ENCODE data around the gene LMTK3.

LMTK3 gene

GRCh38 chr19:48483301-48483700, 28.3 kb downstream of the LMTK3 start:
- Histone ChIP-seq H3K9ac (ENCODE audit: insufficient read length, low read depth) (no peak overlapping the region), H3K9me3 (ENCODE audit: insufficient read depth, low read length) (no peaks in the 10 kb centered on the region), H3K27me3 (ENCODE audit: insufficient read depth, insufficient read length) (peaks cover 6% of the 10 kb centered on the region), H3K36me3 (ENCODE audit: insufficient read depth, insufficient read length, low read length) (peaks cover 32% of the 10 kb centered on the region), H3K4me3 (ENCODE audit: insufficient read length, low read depth) (no peak overlapping the region), H3K4me1 (ENCODE audit: insufficient read depth, insufficient read length) (peaks cover 5% of the 10 kb centered on the region)
- TF ChIP-seq SUZ12 (IDR thresholded peaks at IDR 0.05; ENCODE audit: extremely low read depth, insufficient read depth, insufficient read length) (no peak), ZNF274 (IDR thresholded peaks at IDR 0.05; ENCODE audit: low read depth, low read length) (no peak), YY1 (IDR thresholded peaks at IDR 0.05; ENCODE audit: insufficient read depth, insufficient read length) (no peak)
- no peak for DNase-seq (ENCODE audit: low read depth, low spot score)

- Histone ChIP-seq H3K9ac (ENCODE audit: insufficient read length, low read depth) (no peak overlapping the region), H3K27me3 (ENCODE audit: insufficient read depth, insufficient read length) (no peaks in the 10 kb centered on the region), H3K4me1 (ENCODE audit: insufficient read depth, insufficient read length) (peaks cover 2% of the 10 kb centered on the region), H3K36me3 (ENCODE audit: insufficient read depth, insufficient read length, low read length) (peaks cover 45% of the 10 kb centered on the region), H3K4me3 (ENCODE audit: insufficient read length, low read depth) (no peak overlapping the region), H3K9me3 (ENCODE audit: insufficient read depth, low read length) (no peaks in the 10 kb centered on the region)
- TF ChIP-seq YY1 (IDR thresholded peaks at IDR 0.05; ENCODE audit: insufficient read depth, insufficient read length): no peak
- TF ChIP-seq SUZ12 (IDR thresholded peaks at IDR 0.05; ENCODE audit: extremely low read depth, insufficient read depth, insufficient read length): no peak
- TF ChIP-seq ZNF274 (IDR thresholded peaks at IDR 0.05; ENCODE audit: low read depth, low read length): no peak
- DNase-seq (ENCODE audit: low read depth, low spot score): no peak
Observed at GRCh38 chr19:48481846-48482639, 29.6 kb downstream of the LMTK3 start.

- H3K27me3 ChIP-seq (ENCODE audit: insufficient read depth, insufficient read length): no peaks in the 10 kb centered on the region
- no peaks in the 10 kb centered on the region for H3K9me3 ChIP-seq (ENCODE audit: insufficient read depth, low read length)
- peaks cover 56% of the 10 kb centered on the region for H3K36me3 ChIP-seq (ENCODE audit: insufficient read depth, insufficient read length, low read length)
- no peak overlapping the region for H3K9ac ChIP-seq (ENCODE audit: insufficient read length, low read depth)
- H3K4me1 ChIP-seq (ENCODE audit: insufficient read depth, insufficient read length): peaks cover 2% of the 10 kb centered on the region
- TF ChIP-seq YY1 (IDR thresholded peaks at IDR 0.05; ENCODE audit: insufficient read depth, insufficient read length): no peak
- DNase-seq (ENCODE audit: low read depth, low spot score): no peak
- H3K4me3 ChIP-seq (ENCODE audit: insufficient read length, low read depth): no peak overlapping the region
Observed at GRCh38 chr19:48480558-48481500, 30.8 kb downstream of the LMTK3 start.

- H3K4me3 ChIP-seq (ENCODE audit: insufficient read length, low read depth): no peak overlapping the region
- peaks cover 2% of the 10 kb centered on the region for H3K4me1 ChIP-seq (ENCODE audit: insufficient read depth, insufficient read length)
- no peaks in the 10 kb centered on the region for H3K27me3 ChIP-seq (ENCODE audit: insufficient read depth, insufficient read length)
- H3K36me3 ChIP-seq (ENCODE audit: insufficient read depth, insufficient read length, low read length): peaks cover 63% of the 10 kb centered on the region
- no peak for DNase-seq (ENCODE audit: low read depth, low spot score)
- H3K9ac ChIP-seq (ENCODE audit: insufficient read length, low read depth): no peak overlapping the region
- TF ChIP-seq ZNF274 (IDR thresholded peaks at IDR 0.05; ENCODE audit: low read depth, low read length): no peak
- no peak for TF ChIP-seq YY1 (IDR thresholded peaks at IDR 0.05; ENCODE audit: insufficient read depth, insufficient read length)
- TF ChIP-seq SUZ12 (IDR thresholded peaks at IDR 0.05; ENCODE audit: extremely low read depth, insufficient read depth, insufficient read length): no peak
- H3K9me3 ChIP-seq (ENCODE audit: insufficient read depth, low read length): no peaks in the 10 kb centered on the region
Observed at GRCh38 chr19:48480183-48480557, 31.5 kb downstream of the LMTK3 start.

- Histone ChIP-seq H3K27me3 (ENCODE audit: insufficient read depth, insufficient read length) (no peaks in the 10 kb centered on the region), H3K4me1 (ENCODE audit: insufficient read depth, insufficient read length) (peaks cover 2% of the 10 kb centered on the region), H3K4me3 (ENCODE audit: insufficient read length, low read depth) (no peak overlapping the region), H3K9me3 (ENCODE audit: insufficient read depth, low read length) (no peaks in the 10 kb centered on the region), H3K9ac (ENCODE audit: insufficient read length, low read depth) (no peak overlapping the region), H3K36me3 (ENCODE audit: insufficient read depth, insufficient read length, low read length) (peaks cover 67% of the 10 kb centered on the region)
- DNase-seq (ENCODE audit: low read depth, low spot score): no peak
- TF ChIP-seq ZNF274 (IDR thresholded peaks at IDR 0.05; ENCODE audit: low read depth, low read length): no peak
- TF ChIP-seq YY1 (IDR thresholded peaks at IDR 0.05; ENCODE audit: insufficient read depth, insufficient read length): no peak
- TF ChIP-seq SUZ12 (IDR thresholded peaks at IDR 0.05; ENCODE audit: extremely low read depth, insufficient read depth, insufficient read length): no peak
Observed at GRCh38 chr19:48479686-48480085, 31.9 kb downstream of the LMTK3 start.

- Histone ChIP-seq H3K36me3 (ENCODE audit: insufficient read depth, insufficient read length, low read length) (peaks cover 76% of the 10 kb centered on the region), H3K9ac (ENCODE audit: insufficient read length, low read depth) (no peak overlapping the region)
Observed at GRCh38 chr19:48478339-48479256, 33.0 kb downstream of the LMTK3 start.

More at GRCh38 chr19:48478339-48479256, 33.0 kb downstream of the LMTK3 start:
- TF ChIP-seq ZNF274 (IDR thresholded peaks at IDR 0.05; ENCODE audit: low read depth, low read length) (no peak), YY1 (IDR thresholded peaks at IDR 0.05; ENCODE audit: insufficient read depth, insufficient read length) (no peak), SUZ12 (IDR thresholded peaks at IDR 0.05; ENCODE audit: extremely low read depth, insufficient read depth, insufficient read length) (no peak)
- H3K4me3 ChIP-seq (ENCODE audit: insufficient read length, low read depth): no peak overlapping the region
- DNase-seq (ENCODE audit: low read depth, low spot score): no peak
- peaks cover 5% of the 10 kb centered on the region for H3K4me1 ChIP-seq (ENCODE audit: insufficient read depth, insufficient read length)
- no peaks in the 10 kb centered on the region for H3K9me3 ChIP-seq (ENCODE audit: insufficient read depth, low read length)
- H3K27me3 ChIP-seq (ENCODE audit: insufficient read depth, insufficient read length): no peaks in the 10 kb centered on the region
